8988T (cell line): Measurements from ENCODE around the gene ZNF516.

Experiments used
- DNase-seq: peaks from one replicate; pipeline ENCODE4 v3.0.0; 2011

The ZNF516 gene

GRCh38 chr18:76392349-76392748 is 102.7 kb downstream of the ZNF516 start:
- DNase-seq = no peak

GRCh38 chr18:76391746-76392145 is 103.3 kb downstream of the ZNF516 start:
- no peak for DNase-seq

DNA sequence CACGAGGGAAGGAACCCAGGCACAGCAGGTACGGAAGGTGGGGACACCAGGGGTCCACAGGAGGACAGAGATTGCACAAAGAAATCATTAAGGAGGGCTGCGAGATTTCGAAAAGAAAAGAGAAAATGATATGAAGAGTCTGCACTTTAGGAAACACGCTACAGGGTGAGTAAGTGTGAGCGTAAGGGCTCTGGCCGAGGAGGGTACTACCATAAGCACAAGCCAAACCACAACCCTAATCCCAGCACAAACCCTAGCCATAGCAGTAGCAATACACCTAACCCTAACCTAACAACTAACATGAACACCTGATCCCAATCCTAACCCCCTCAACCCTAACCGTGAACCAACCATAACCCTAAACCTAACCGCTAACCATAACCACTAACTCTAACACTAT is 104.0 kb downstream of the ZNF516 start:
- no peak for DNase-seq

DNA sequence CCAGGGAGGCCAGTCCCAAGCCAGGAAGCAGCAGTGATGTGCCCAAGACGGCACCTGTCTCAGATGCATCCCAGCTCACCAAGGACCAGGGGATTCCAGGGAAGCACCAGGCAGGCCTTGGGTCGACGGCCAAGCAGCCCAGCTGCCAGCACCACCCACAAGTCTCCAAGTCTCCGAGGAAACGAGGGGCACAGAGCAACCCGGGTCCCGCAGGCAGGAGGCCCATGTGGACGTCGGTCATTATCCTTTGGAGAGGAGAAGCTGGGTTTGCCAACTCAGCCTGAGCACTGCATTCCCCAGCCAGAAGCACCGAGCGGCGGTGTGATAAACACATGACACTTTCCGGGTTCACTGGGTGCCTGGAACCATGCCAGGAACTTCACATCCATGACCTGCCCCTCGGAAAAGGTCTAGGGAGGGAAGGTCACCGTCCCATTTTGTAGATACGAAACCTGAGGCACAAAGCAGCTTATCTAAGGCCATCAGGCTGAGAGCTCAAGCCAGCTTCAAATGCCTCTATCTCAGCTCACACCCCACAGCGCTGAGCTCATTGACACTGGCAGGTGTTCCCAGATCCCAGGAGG is 104.5 kb downstream of the ZNF516 start:
- DNase-seq = no peak

GRCh38 chr18:76389716-76390115 is 105.3 kb downstream of the ZNF516 start:
- no peak for DNase-seq

GRCh38 chr18:76388891-76389423 is 106.1 kb downstream of the ZNF516 start:
- no peak for DNase-seq

DNA sequence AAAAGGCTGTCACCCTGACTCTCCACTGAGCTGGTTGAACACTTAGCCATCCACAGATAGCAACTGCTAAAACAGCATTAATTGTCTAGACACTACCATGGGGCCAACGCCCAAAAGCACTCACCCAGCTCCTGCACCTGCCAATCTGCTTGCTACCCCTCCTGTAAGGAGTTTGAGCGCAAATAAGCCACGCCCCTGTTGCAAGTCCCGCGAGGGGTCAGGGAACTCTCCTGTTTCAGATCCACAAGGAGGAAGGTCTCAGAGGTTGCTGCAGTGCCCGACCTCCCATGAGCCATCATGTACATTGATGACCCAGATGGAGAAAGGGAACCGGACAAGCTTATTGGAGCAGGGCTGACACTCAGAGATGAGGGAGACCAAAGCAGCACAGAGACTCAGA is 106.8 kb downstream of the ZNF516 start:
- DNase-seq = no peak

- no peak for DNase-seq
Measured at GRCh38 chr18:76387608-76388007, 107.4 kb downstream of the ZNF516 start.

DNA sequence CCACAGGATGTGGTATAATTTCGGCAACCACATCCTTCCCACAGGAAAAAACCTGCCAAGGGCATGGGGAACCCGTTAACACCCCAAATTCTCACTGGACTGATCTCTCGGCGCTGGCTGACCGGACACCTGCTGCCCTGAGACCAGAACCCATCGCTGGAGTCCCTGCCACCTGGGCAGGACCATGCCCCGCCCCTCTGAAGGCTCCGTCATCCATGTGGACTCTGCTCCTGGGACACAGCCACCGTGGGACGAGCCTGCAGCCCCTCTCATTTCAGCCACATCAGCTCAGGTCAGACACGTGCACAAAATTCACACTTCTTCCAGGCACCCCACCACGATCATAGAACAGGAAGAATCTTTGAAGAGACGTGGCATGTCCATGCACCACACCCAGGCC is 108.2 kb downstream of the ZNF516 start:
- no peak for DNase-seq

GRCh38 chr18:76386071-76386470 is 109.0 kb downstream of the ZNF516 start:
- no peak for DNase-seq

- no peak for DNase-seq
Measured at GRCh38 chr18:76385681-76385975, 109.4 kb downstream of the ZNF516 start.

DNA sequence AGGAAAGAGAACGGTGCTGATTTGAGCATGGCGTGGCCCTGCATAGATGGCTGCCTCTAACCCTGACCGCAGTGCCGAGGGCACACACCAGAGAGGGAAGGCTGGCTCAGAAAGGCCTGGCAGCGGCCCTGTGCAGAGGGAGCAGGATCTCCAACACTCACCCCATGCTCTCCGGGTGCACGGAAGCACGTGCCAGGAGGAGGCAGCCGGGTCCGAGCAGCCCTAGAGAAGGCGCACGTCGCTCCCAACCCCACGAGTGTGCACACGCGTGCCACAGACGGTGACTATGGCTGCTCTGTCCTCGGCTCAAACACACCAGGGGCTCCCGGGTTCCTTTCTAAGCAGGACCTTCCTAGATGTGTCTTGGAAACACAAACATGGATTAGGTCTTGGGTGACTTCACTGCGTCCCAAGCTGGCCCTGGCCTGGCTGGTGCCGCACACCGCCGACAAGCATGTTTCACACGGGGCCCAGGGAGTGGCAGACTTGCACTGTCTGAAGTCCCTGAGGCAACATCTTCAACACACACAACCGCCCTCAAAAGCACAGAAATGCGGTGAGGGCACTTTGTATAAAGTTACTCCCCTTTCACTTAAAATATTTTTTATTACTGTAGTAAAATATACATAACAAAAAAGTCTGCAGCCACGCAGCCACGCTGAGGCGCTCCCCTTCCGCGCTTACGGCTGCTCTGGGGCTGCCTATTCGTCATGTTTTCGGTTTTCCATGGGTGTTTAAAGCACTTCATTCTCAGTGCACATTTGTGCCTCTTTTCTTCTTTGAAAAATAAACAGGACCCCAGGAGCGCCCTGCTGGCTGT is 110.0 kb downstream of the ZNF516 start:
- no peak for DNase-seq

- no peak for DNase-seq
Measured at GRCh38 chr18:76384114-76384790, 110.8 kb downstream of the ZNF516 start.

DNA sequence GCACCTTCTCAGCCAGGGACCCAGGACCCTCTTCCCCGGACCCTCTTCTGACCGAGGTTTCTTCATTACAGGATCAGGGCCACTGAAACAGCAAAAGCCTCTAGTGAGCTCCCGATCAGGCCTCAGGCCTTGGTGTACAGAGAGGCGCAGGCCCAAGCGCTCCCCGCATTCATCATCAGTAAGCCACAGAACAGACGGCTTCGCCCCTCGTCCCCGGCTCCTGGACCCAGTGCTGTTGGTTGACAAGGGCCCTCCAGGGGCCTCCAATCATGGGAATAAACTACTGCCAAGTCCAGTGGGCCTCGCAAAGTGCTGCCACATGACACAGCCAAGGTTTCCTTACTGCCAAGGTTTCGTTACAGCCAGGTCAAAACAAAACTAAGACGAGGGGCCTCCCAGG is 111.4 kb downstream of the ZNF516 start:
- no peak for DNase-seq

DNA sequence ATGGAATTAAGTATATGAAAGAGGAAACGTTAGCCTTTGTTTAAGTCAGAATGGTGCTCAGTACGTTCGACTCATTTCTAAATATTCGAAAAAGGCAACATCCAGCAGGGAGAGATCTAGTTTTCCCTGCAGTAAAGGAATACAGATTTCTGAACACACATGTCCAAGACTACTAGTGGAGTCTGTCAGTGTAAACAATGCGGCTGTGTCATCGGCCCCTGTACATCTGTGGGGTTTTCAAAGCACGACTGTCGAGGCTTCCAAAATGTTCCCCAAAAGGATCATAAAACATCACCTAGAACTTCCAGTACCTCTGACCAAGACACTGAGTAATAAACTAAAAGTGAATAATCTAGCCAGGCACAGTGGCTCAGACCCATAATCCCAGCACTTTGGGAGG is 112.8 kb downstream of the ZNF516 start:
- no peak for DNase-seq

GRCh38 chr18:76380791-76381405 is 114.1 kb downstream of the ZNF516 start:
- DNase-seq = peak; percentile 72

DNA sequence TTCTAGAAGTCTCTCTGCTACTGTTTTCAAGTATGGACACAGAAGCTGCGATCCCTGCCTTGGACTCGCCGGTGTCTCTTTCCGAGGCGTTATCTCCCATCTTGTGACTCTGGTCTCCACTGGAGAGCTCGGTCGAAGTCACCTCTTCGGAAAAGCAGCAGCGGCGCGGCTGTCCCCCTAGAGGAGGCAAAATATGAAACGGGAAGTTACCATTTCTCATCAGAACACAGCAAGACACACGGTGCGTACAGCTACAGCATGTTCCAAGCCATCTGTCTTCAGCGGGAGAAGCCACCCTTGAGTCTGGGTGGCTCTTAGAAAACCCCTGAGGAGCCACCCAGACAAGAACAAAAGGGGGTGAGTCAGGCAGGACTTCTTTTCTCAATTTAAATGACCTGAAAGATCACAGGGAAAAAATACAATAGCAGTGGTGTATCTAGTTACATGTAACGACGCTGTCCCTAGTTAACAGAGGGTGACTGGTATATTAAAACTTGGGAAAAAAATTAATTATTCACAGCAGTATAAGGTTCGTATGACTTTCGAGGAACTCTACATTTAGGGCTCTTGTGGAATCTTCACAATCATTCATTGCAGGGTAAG is 114.8 kb downstream of the ZNF516 start:
- DNase-seq = no peak

- no peak for DNase-seq
Measured at GRCh38 chr18:76379226-76380126, 115.6 kb downstream of the ZNF516 start.

- no peak for DNase-seq
Measured at GRCh38 chr18:76378526-76379215, 116.4 kb downstream of the ZNF516 start.

DNA sequence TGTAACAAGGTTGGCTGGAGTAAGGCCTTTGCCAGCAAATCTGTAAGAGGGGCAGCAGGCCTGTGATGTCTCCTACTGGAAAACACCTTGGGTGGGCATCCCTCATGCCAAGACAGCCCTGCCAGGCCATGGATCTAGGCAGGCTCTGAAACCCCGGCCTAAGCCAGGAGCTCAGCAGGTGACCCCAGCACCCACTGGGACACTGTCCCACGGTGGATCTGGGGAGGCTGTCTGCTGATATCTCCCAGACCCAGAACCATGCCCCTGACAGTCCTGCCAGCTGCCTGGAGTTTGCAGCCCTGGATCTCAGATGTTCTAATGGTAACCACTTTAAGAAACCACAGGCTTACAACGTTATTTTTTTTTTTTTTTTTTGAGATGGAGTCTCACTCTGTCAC is 117.7 kb downstream of the ZNF516 start:
- no peak for DNase-seq

- no peak for DNase-seq
Measured at GRCh38 chr18:76376668-76377358, 118.2 kb downstream of the ZNF516 start.
